Activated T-helper 17 cell treated with anti-CD3 and anti-CD28 coated beads, Interleukin-2, amount 50 U/mL, for 72 hours (primary cell): ENCODE measurements around the gene LIPA. TPM values are rescaled to one million over a fixed set of nuclear protein-coding genes. Genes with fewer than 3 reads are reported as not detected.

Source experiments
- total RNA-seq, 2 donors: library from RNA; stranded (reverse); gene quantifications; one replicate each; pipeline ENCODE4 v1.2.3, GENCODE V29; 2022

Gene LIPA
- total RNA-seq, 2 donors from 2014 or later = 26.4 to 68.5 TPM

Other genes with a start within 250 kb of the LIPA start
- gene CH25H, start 44.5 kb downstream of the LIPA start, total RNA-seq = not detected
- 1 to 10 TPM; 2.0 to 3.2 TPM for gene IFIT2, start 50.3 kb upstream of the LIPA start, total RNA-seq
- gene IFIT3, start 76.2 kb upstream of the LIPA start, total RNA-seq = 1 to 10 TPM; 2.5 to 4.3 TPM
- gene IFIT1B, start 126.3 kb upstream of the LIPA start, total RNA-seq = not detected
- under 1 TPM; 0.58 to 0.84 TPM for gene IFIT1, start 140.8 kb upstream of the LIPA start, total RNA-seq
- gene IFIT5, start 162.8 kb upstream of the LIPA start, total RNA-seq = 1 to 10 TPM; 5.6 to 7.1 TPM